Cardiac ventricle fibroblast (primary cell): ENCODE results near the gene ADAM19. TPM values are rescaled to one million over a fixed set of nuclear protein-coding genes. Genes with fewer than 3 reads are reported as not detected.

ENCODE experiments used
- total RNA-seq: library from RNA; depleted of rRNA; stranded (reverse); fragments of >200 nt; gene quantifications from 2 replicates; pipeline ENCODE4 v1.2.3, GENCODE V29; 2015

The ADAM19 gene, protein sequence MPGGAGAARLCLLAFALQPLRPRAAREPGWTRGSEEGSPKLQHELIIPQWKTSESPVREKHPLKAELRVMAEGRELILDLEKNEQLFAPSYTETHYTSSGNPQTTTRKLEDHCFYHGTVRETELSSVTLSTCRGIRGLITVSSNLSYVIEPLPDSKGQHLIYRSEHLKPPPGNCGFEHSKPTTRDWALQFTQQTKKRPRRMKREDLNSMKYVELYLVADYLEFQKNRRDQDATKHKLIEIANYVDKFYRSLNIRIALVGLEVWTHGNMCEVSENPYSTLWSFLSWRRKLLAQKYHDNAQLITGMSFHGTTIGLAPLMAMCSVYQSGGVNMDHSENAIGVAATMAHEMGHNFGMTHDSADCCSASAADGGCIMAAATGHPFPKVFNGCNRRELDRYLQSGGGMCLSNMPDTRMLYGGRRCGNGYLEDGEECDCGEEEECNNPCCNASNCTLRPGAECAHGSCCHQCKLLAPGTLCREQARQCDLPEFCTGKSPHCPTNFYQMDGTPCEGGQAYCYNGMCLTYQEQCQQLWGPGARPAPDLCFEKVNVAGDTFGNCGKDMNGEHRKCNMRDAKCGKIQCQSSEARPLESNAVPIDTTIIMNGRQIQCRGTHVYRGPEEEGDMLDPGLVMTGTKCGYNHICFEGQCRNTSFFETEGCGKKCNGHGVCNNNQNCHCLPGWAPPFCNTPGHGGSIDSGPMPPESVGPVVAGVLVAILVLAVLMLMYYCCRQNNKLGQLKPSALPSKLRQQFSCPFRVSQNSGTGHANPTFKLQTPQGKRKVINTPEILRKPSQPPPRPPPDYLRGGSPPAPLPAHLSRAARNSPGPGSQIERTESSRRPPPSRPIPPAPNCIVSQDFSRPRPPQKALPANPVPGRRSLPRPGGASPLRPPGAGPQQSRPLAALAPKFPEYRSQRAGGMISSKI
- 8.0 and 8.8 TPM in 2 replicates for total RNA-seq

GRCh38 chr5:157575381-157576020, at the start of gene ADAM19:
Gene ADAM19, minus strand, starts transcription at chr5:157575775. Its CDS starts 79 bp downstream, at chr5:157575696.

GRCh38 chr5:157459715-157460599, 115.6 kb downstream of the ADAM19 start, which contains the start of gene NIPAL4:
Gene NIPAL4, plus strand, starts transcription at chr5:157460213. Its CDS starts 108 bp downstream, at chr5:157460321.

Other genes with a start within 250 kb of the ADAM19 start
- gene NIPAL4, start 115.6 kb downstream of the ADAM19 start, total RNA-seq: 0.93 TPM in 1 of 2 replicates, not detected in the other
- not detected in 2 replicates for gene SOX30, start 76.7 kb upstream of the ADAM19 start, total RNA-seq
- gene C5orf52, start 95.8 kb upstream of the ADAM19 start, total RNA-seq: not detected in 2 replicates
- gene THG1L, start 155.6 kb upstream of the ADAM19 start, total RNA-seq: 9.7 and 10.7 TPM in 2 replicates
- 2.5 and 2.6 TPM in 2 replicates for gene LSM11, start 167.9 kb upstream of the ADAM19 start, total RNA-seq